NCI-H2196 (cell line): ENCODE data around the gene SUFU.

ENCODE experiments used
- DNase-seq: peaks from one replicate; lab custom pipeline; 2025; ENCODE audit not compliant: unreplicated experiment; lab: John Stamatoyannopoulos, UW

Gene SUFU

GRCh38 chr10:102631525-102632393 lies 128.0 kb downstream of the SUFU start:
- DNase-seq: no peak

DNA sequence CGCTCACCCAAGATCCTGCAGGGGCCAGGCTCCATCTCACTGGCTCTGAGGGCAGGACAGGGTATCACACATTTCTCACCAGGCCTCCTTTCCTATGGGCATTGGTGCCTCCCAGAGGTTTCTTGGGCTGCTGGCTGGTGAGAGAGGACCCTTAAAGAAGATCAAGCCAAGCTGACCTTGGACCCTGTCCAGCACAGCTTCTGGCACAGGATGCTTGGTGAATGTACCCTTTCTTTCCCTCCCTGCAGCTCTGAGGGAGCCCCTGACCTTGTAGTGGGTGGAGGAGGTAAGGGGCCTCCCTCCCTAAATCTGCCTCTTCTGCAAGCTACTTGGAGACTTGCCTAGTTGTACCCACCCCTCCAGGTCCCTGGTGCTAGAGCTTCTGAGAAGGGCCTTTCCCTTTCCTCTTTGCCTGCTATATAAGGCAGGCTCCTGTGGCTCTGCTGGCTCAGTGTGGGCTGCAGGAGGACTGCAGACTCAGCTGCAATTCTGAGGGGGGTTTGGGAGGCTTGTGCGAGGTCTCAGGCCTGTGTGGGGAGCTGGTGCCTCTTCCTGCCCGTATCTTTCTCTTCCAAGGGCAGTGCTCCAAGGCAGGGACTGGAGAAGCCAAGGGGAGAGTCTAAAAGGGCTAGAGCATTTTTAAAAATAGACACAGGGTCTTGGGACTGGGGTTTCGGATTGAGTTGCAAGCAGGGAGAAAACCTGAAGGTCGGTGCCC lies 128.8 kb downstream of the SUFU start:
- DNase-seq: no peak

GRCh38 chr10:102633287-102633686 lies 129.5 kb downstream of the SUFU start:
- DNase-seq: no peak

DNA sequence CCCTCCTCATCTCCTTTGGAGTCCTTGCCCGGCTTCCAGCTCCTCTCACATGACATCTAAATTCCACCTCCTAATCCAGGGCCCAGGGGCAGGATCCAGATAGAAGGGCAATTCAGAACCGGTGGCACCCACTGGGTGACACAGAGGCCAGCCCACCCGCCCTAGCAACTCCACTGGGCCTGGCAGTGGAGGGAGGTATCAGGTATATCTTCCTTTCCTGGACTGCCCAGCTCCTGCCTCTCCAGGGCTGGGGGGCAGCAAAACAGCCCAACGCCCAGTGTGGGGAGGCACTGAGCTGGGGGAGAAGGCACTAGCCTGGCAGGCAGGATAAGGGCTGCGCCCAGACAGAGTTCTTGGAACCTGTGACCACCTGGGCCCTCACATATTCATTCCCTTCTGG lies 130.1 kb downstream of the SUFU start:
- DNase-seq: no peak

GRCh38 chr10:102634686-102635085 lies 130.9 kb downstream of the SUFU start:
- DNase-seq: no peak

DNA sequence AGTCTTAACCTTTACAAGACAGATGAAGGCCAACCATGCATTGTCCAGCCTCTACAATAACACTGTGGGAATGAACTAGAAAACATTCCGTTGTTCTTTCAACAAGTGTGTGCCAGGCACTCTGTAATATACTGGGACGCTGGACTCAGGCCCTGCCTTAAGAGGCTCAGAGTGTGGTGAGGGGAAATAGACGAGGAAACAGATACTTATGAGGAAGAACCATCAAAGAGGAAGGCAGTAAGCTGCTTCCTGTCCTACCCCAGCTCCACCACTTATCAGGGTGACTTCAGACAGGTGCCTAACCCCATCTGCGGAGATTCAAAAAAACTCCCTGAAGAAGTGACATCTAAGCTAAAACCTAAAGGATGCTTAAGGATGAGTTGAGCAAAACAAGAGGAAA lies 131.6 kb downstream of the SUFU start:
- no peak for DNase-seq

GRCh38 chr10:102639537-102639936 lies 135.8 kb downstream of the SUFU start:
- DNase-seq: no peak

DNA sequence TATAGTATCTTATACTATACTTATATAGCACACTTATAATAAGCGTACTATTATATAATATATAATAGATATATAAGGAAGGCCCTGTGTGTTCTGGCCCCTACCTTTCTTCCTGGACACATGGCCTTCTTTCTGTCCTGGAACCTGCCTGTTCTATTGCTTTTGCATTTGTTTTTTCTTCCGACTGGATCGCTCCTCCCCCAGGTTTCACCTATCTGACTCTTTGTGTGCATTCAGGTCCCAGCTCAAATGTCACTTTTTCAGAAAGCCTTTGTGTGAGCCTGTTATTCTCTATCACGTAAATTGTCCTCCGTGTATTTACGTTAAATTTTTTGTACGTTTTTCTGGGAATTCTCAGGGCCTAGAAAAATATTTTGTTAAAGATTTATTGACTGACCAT lies 137.6 kb downstream of the SUFU start:
- DNase-seq: no peak

GRCh38 chr10:102641880-102642735 lies 138.3 kb downstream of the SUFU start:
- DNase-seq: peak; percentile 84

GRCh38 chr10:102642736-102643335 lies 139.1 kb downstream of the SUFU start:
- DNase-seq: peak; percentile 12

- peak; percentile 38 for DNase-seq
These were observed 139.7 kb downstream of the SUFU start for GRCh38 chr10:102643336-102644065.

GRCh38 chr10:102644066-102644645 lies 140.4 kb downstream of the SUFU start, which contains the start of gene TRIM8:
Gene TRIM8, plus strand, starts transcription at chr10:102644479. Its CDS starts 139 bp downstream, at chr10:102644618.
- peak; percentile 20 for DNase-seq

- DNase-seq: peak; percentile 70
These were observed 141.0 kb downstream of the SUFU start for GRCh38 chr10:102644646-102645387.

DNA sequence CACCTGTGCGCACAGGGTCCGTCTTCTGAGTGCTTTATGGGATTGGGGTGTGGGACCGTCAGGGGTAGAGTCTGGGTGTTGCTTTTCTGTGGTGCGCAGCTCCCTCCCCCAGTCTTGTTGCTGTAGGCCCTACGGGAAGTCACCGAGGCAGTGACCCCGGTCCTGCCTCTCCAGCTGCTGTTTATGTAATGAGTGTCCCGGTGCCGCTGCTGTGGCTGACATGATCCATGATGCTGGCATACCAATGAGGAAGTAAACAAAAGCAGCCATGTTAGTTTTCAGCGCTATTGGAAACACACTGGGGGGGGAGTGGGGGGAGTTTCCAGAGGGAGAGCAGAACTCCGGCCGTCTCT lies 141.6 kb downstream of the SUFU start:
- peak; percentile 20 for DNase-seq

DNA sequence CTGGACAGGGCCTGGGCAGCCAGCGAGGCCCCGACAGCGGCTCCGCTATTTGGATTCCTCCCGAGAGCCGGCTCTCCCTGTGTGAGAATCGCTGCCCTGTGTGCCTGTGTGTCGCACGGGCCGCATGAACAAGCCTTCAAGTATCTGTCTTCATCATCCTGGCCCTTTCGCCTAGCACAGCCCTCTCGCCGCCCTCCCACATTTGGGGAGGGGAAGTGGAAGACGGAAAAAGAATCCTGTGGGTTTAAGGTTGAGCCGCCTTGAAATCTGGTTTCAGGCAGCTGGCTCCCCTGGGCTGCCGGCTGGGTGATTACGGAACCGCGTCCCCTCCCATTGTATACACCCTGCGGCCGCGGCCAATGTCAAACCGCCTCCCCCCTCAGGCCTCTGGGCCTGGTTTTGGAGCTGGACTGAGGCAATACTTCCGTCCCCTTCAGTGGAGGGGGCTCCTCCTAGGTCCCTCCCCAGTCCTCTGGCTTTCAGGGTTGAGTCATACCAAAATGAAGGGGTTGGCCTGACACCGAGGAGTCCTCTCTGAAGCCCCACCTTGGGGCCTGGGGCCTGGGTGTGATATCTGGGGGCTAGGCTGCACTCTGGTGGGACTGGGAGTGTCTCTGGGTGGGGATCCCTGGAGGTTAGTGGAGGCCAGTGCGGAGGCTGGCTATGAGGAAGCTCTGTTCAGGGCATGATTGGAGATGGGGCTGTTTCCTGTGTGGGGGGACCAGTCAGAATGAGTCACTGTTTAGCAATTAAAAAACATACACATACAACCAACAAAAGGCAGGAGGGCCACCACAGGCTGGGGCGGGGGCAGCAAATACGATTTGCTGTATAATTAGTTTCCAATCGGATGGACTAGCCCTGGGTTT lies 142.2 kb downstream of the SUFU start:
- peak; percentile 17 for DNase-seq

DNA sequence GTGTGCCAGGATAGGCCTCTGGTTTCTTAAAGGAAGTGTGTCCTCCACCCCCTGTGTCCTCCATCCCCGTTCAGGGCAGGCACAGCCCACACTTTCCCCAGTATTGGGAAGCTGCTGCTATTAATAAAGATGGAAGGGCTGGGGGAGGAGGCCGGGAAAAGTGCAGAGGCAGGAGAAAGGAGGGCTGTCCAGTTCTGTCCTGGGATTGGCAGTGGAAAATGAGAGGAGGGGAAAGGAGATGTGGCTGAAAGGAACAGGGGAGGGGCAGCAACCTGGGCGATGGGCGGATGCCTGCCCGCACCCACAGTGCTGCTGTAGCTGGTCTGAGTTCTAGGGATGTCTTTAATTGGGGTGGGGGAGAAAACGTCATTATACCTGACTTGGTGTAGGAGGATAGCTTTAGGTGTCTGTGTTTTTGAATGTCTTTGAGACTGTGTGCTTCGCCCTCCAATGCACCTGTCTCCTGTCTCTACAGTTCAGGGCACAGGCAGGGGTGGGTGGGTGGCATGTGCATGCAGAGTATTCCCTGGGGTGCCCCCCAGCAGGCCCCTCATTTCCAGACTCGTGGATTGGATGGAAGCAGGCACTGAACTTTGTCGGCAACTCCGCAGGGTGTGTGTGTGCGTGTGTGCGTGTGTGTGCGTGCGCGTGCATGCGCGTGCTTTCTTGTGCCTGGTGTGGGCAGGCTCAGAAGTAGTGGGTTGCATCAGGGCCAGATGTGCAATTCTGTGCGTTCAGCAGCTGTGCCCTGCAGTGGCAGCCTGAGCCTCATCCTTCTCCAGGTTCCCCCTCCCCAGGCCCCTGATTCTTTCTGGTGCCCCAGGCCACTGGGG lies 143.1 kb downstream of the SUFU start:
- no peak for DNase-seq
